OCI-LY3 (cell line): Measurements from ENCODE around the gene SMAD3.

Experiments used
- H2AFZ ChIP-seq: fragments of 200-600, 300-600 bp; shearing (Covaris generic); 2 replicates; pipeline ENCODE4 v1.6.0; 2014; ENCODE audit warnings: antibody characterized with exemption, low read depth, low read length
- H3K27ac ChIP-seq: fragments of 200-600, 300-600 bp; sonication (generic); 2 replicates; pipeline ENCODE4 v1.5.1; 2014; ENCODE audit warnings: mild to moderate bottlenecking, low read length, moderate library complexity, mixed read lengths
- H3K27me3 ChIP-seq: fragments of 200-600, 300-600 bp; sonication (generic); 2 replicates; pipeline ENCODE4 v1.6.1; 2014; ENCODE audit warnings: low read depth, low read length, mixed read lengths
- H3K36me3 ChIP-seq: fragments of 200-600, 300-600 bp; sonication (generic); replicated peaks from 2 replicates; pipeline ENCODE3; 2014; ENCODE audit warnings: low read depth, low read length, mixed read lengths
- H3K4me1 ChIP-seq: fragments of 300-600, 200-600 bp; sonication (generic); 2 replicates; pipeline ENCODE4 v1.6.1; 2014; ENCODE audit warnings: low read length, mixed read lengths
- H3K4me2 ChIP-seq: fragments of 200-600, 300-600 bp; sonication (generic); 2 replicates; pipeline ENCODE4 v1.6.1; 2014; ENCODE audit warnings: low read length, mixed read lengths
- H3K4me3 ChIP-seq: fragments of 300-600, 200-600 bp; sonication (generic); 2 replicates; pipeline ENCODE4 v1.5.1; 2014; ENCODE audit warnings: antibody characterized with exemption, mild to moderate bottlenecking, low read length, moderate library complexity
- H3K79me2 ChIP-seq: fragments of 300-600, 200-600 bp; shearing (Covaris generic); 2 replicates; pipeline ENCODE4 v1.6.1; 2014; ENCODE audit warnings: mild to moderate bottlenecking, low read length, mixed read lengths
- H3K9ac ChIP-seq: fragments of 300-600, 200-600 bp; shearing (Covaris generic); 2 replicates; pipeline ENCODE4 v1.6.0; 2014; ENCODE audit warnings: mild to moderate bottlenecking, low read length, moderate library complexity
- H3K9me3 ChIP-seq: fragments of 200-600, 300-600 bp; shearing (Covaris generic); 2 replicates; pipeline ENCODE4 v1.6.1; 2014; ENCODE audit warnings: low read length, mixed read lengths; ENCODE audit not compliant: insufficient read depth
- H4K20me1 ChIP-seq: fragments of 200-600, 300-600 bp; sonication (generic); 2 replicates; pipeline ENCODE4 v1.6.1; 2016; ENCODE audit warnings: low read length, mixed read lengths; ENCODE audit not compliant: insufficient read depth
- EZH2phosphoT487 ChIP-seq: fragments of 200-600 bp; shearing (Covaris generic); IDR thresholded peaks from 2 replicates; pipeline ENCODE4 v1.6.1; 2018; ENCODE audit warnings: antibody characterized with exemption, mixed run types, low read depth
- TF ChIP-seq, protein P1 (sequence below): fragments of 200-600, 300-600 bp; sonication (generic); IDR thresholded peaks from 2 replicates; pipeline ENCODE4 v1.5.1; 2014; ENCODE audit warnings: antibody characterized with exemption, low read length, low read depth

The SMAD3 gene

GRCh38 chr15:67077641-67078215 is 12.3 kb downstream of the SMAD3 start:
- no peak for TF ChIP-seq EZH2phosphoT487
- TF ChIP-seq, protein P1, sequence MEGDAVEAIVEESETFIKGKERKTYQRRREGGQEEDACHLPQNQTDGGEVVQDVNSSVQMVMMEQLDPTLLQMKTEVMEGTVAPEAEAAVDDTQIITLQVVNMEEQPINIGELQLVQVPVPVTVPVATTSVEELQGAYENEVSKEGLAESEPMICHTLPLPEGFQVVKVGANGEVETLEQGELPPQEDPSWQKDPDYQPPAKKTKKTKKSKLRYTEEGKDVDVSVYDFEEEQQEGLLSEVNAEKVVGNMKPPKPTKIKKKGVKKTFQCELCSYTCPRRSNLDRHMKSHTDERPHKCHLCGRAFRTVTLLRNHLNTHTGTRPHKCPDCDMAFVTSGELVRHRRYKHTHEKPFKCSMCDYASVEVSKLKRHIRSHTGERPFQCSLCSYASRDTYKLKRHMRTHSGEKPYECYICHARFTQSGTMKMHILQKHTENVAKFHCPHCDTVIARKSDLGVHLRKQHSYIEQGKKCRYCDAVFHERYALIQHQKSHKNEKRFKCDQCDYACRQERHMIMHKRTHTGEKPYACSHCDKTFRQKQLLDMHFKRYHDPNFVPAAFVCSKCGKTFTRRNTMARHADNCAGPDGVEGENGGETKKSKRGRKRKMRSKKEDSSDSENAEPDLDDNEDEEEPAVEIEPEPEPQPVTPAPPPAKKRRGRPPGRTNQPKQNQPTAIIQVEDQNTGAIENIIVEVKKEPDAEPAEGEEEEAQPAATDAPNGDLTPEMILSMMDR: no peak
- H3K4me3 ChIP-seq: peak overlapping the region; percentile 34
- H3K27me3 ChIP-seq: no peaks in the 10 kb centered on the region
- peaks cover 67% of the 10 kb centered on the region for H3K4me1 ChIP-seq
- no peaks in the 10 kb centered on the region for H3K9me3 ChIP-seq
- H3K36me3 ChIP-seq: peaks cover 3% of the 10 kb centered on the region
- no peak overlapping the region for H3K9ac ChIP-seq
- H3K79me2 ChIP-seq: peaks cover 40% of the 10 kb centered on the region
- no peak overlapping the region for H3K27ac ChIP-seq
- H2AFZ ChIP-seq: no peak overlapping the region
- peak overlapping the region; percentile 70 for H3K4me2 ChIP-seq
- peaks cover 32% of the 10 kb centered on the region; the same call in 1 of the 2 replicates for H4K20me1 ChIP-seq

GRCh38 chr15:67079361-67079760 is 14.0 kb downstream of the SMAD3 start:
- no peak overlapping the region for H3K4me3 ChIP-seq
- peaks cover 54% of the 10 kb centered on the region for H3K79me2 ChIP-seq
- H3K36me3 ChIP-seq: peaks cover 3% of the 10 kb centered on the region
- no peak overlapping the region for H3K9ac ChIP-seq
- peaks cover 79% of the 10 kb centered on the region for H3K4me1 ChIP-seq
- TF ChIP-seq, protein P1: no peak
- no peak for TF ChIP-seq EZH2phosphoT487
- H3K9me3 ChIP-seq: no peaks in the 10 kb centered on the region
- no peak overlapping the region for H3K27ac ChIP-seq
- H3K27me3 ChIP-seq: no peaks in the 10 kb centered on the region
- peaks cover 32% of the 10 kb centered on the region; the same call in 1 of the 2 replicates for H4K20me1 ChIP-seq
- H2AFZ ChIP-seq: no peak overlapping the region
- no peak overlapping the region for H3K4me2 ChIP-seq

- no peaks in the 10 kb centered on the region for H3K27me3 ChIP-seq
- H3K4me2 ChIP-seq: peak overlapping the region; percentile 96
- H3K4me1 ChIP-seq: peaks cover 87% of the 10 kb centered on the region
- H4K20me1 ChIP-seq: peaks cover 32% of the 10 kb centered on the region; the same call in 1 of the 2 replicates
- peak overlapping the region; percentile 78 for H3K27ac ChIP-seq
- H3K79me2 ChIP-seq: peaks cover 59% of the 10 kb centered on the region
- H3K9ac ChIP-seq: peak overlapping the region; percentile 48
- H3K36me3 ChIP-seq: peaks cover 3% of the 10 kb centered on the region
- H2AFZ ChIP-seq: no peak overlapping the region
- peak overlapping the region; percentile 65 for H3K4me3 ChIP-seq
- TF ChIP-seq, protein P1: no peak
- TF ChIP-seq EZH2phosphoT487: no peak
- no peaks in the 10 kb centered on the region for H3K9me3 ChIP-seq
Observed at GRCh38 chr15:67080118-67080899, 14.9 kb downstream of the SMAD3 start.

- H3K4me1 ChIP-seq: peaks cover 91% of the 10 kb centered on the region
- H3K36me3 ChIP-seq: peaks cover 3% of the 10 kb centered on the region
- peak overlapping the region; percentile 96 for H3K4me2 ChIP-seq
- peaks cover 31% of the 10 kb centered on the region; the same call in 1 of the 2 replicates for H4K20me1 ChIP-seq
- H2AFZ ChIP-seq: no peak overlapping the region
- peak overlapping the region; percentile 78 for H3K27ac ChIP-seq
- TF ChIP-seq, protein P1: peak; percentile 74
- peak; percentile 84 for TF ChIP-seq EZH2phosphoT487
- H3K79me2 ChIP-seq: peaks cover 57% of the 10 kb centered on the region
- H3K27me3 ChIP-seq: no peaks in the 10 kb centered on the region
- H3K9ac ChIP-seq: peak overlapping the region; percentile 48
- H3K4me3 ChIP-seq: peak overlapping the region; percentile 65
- no peaks in the 10 kb centered on the region for H3K9me3 ChIP-seq
Observed at GRCh38 chr15:67080900-67081431, 15.6 kb downstream of the SMAD3 start.
